ENCODE results near the gene SELENOM.

The SELENOM gene

GRCh38 chr22:31107178-31107893 lies at the start of gene SELENOM:
Gene SELENOM, minus strand, starts transcription at chr22:31107568. Its CDS starts 63 bp downstream, at chr22:31107505.
- peaks cover 0 to 31% (median 7%) of the 10 kb centered on the region in 11 experiments; a peak in 7 of 22 replicates for H3K36me3 ChIP-seq
- H3K9ac ChIP-seq, result peak within 1 kb of the TSS; percentile 60 to 78 (median 74); a peak in 21 of 22 replicates
- H3K4me2 ChIP-seq, result peak within 1 kb of the TSS; percentile 81 to 96 (median 90)
- peaks cover under 1 to 13% (median 7%) of the 10 kb centered on the region in 11 experiments; a peak in 20 of 22 replicates for H3K9me3 ChIP-seq (replicated peaks in 1 of 11)
- H3K4me1 ChIP-seq, result peaks cover 9 to 31% (median 23%) of the 10 kb centered on the region in 10 experiments
- 0 out of 22 replicates have a peak, but pooled peaks cover 0 to 4% (median 0%) of the 10 kb centered on the region in 11 experiments for H3K27me3 ChIP-seq
- peak within 1 kb of the TSS; percentile 52 to 70 (median 59) for H3K4me3 ChIP-seq
- no peak for TF ChIP-seq Cebpa-rat (IDR thresholded peaks at IDR 0.05)
- H3K27ac ChIP-seq, result peak within 1 kb of the TSS in 10 of 11 experiments; percentile 38 to 74 (median 54); a peak in 13 of 22 replicates
- peaks cover 0 to 15% (median 0%) of the 10 kb centered on the region in 11 experiments; a peak in 4 of 22 replicates for H4K20me1 ChIP-seq

GRCh38 chr22:31155422-31155821 lies 48.1 kb upstream of the SELENOM start:
- no peak for TF ChIP-seq Cebpa-rat (IDR thresholded peaks at IDR 0.05)
- Histone ChIP-seq H3K27me3 (no peaks in the 10 kb centered on the region), H3K27ac (no peak overlapping the region), H3K9me3 (replicated peaks in 1 of 11) (no peaks in the 10 kb centered on the region), H3K4me3 (no peak overlapping the region), H3K4me2 (no peak overlapping the region), H3K36me3 (no peaks in the 10 kb centered on the region), H3K4me1 (peaks cover 0 to 9% (median under 1%) of the 10 kb centered on the region in 10 experiments; a peak in 8 of 20 replicates), H4K20me1 (no peaks in the 10 kb centered on the region; a peak in 1 of 22 replicates), H3K9ac (no peak overlapping the region)

GRCh38 chr22:31154975-31155374 lies 47.6 kb upstream of the SELENOM start:
- TF ChIP-seq Cebpa-rat (IDR thresholded peaks at IDR 0.05), result no peak
- Histone ChIP-seq H3K9me3 (replicated peaks in 1 of 11) (no peaks in the 10 kb centered on the region), H3K27me3 (no peaks in the 10 kb centered on the region), H3K4me1 (peaks cover 0 to 9% (median 0%) of the 10 kb centered on the region in 10 experiments; a peak in 2 of 20 replicates), H3K4me3 (no peak overlapping the region), H4K20me1 (no peaks in the 10 kb centered on the region), H3K27ac (no peak overlapping the region), H3K4me2 (no peak overlapping the region), H3K36me3 (no peaks in the 10 kb centered on the region), H3K9ac (no peak overlapping the region)

DNA sequence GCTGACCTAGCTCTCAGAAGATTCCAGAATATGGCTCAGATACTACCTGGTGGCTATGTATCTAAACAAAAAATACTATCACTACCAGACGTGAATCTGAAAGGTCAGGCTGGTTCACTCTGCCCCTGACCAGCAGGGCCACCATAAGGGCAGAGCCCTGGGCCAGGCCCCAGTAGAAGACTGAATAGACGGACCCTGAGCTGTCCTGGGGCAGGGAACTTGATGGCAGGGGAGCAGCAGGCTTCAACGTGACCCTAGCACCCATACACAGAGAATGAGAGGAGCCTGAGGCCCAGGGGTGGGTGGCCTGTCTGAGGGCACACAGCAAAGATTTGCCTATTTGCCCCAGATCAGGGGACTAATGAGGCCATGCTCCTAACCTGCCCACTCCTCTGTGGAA lies 46.0 kb upstream of the SELENOM start:
- Histone ChIP-seq H3K4me1 (peaks cover 0 to 3% (median 0%) of the 10 kb centered on the region in 10 experiments; a peak in 1 of 20 replicates), H4K20me1 (no peaks in the 10 kb centered on the region), H3K9me3 (replicated peaks in 1 of 11) (no peaks in the 10 kb centered on the region), H3K9ac (peak overlapping the region in 1 of 11 experiments; percentile 22; a peak in 1 of 22 replicates), H3K27ac (no peak overlapping the region), H3K4me3 (no peak overlapping the region), H3K4me2 (no peak overlapping the region), H3K36me3 (no peaks in the 10 kb centered on the region), H3K27me3 (no peaks in the 10 kb centered on the region)
- TF ChIP-seq Cebpa-rat (IDR thresholded peaks at IDR 0.05), result no peak

DNA sequence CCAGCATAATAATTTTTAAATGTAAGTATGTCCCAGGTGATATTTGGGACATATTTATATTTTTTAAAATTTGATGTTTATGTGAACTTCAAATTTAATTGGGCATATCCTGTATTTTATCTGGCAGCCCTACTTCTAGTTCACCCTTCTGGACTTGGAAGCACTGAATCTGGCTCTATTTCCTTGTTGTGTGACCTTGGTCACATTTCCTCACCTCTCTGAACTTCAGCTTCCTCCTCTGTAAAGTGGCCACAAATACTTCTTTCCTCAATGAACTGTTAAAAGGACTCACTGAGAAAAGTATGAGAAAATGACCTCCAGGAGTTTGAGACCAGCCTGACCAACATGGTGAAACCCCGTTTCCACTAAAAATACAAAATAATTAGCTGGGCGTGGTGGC lies 44.5 kb upstream of the SELENOM start:
- H3K4me3 ChIP-seq, result no peak overlapping the region
- no peaks in the 10 kb centered on the region for H3K27me3 ChIP-seq
- H3K36me3 ChIP-seq, result no peaks in the 10 kb centered on the region

GRCh38 chr22:31150615-31151014 lies 43.2 kb upstream of the SELENOM start:
- peaks cover 13 to 18% (median 16%) of the 10 kb centered on the region in 11 experiments for H3K9me3 ChIP-seq (replicated peaks in 1 of 11)
- H3K27me3 ChIP-seq, result no peaks in the 10 kb centered on the region
- peaks cover 0 to 3% (median 0%) of the 10 kb centered on the region in 10 experiments; a peak in 1 of 20 replicates for H3K4me1 ChIP-seq
- H3K4me3 ChIP-seq, result no peak overlapping the region
- H4K20me1 ChIP-seq, result no peaks in the 10 kb centered on the region
- H3K4me2 ChIP-seq, result no peak overlapping the region
- H3K9ac ChIP-seq, result no peak overlapping the region
- no peak overlapping the region for H3K27ac ChIP-seq
- no peaks in the 10 kb centered on the region for H3K36me3 ChIP-seq
- TF ChIP-seq Cebpa-rat (IDR thresholded peaks at IDR 0.05), result no peak

More for the DNA sequence above, 44.5 kb upstream of the SELENOM start:
- H3K4me2 ChIP-seq, result no peak overlapping the region
- no peaks in the 10 kb centered on the region for H4K20me1 ChIP-seq
- H3K27ac ChIP-seq, result no peak overlapping the region
- H3K9me3 ChIP-seq (replicated peaks in 1 of 11), result peaks cover 8 to 11% (median 10%) of the 10 kb centered on the region in 11 experiments
- peak overlapping the region in 1 of 11 experiments; percentile 43; a peak in 1 of 22 replicates for H3K9ac ChIP-seq
- TF ChIP-seq Cebpa-rat (IDR thresholded peaks at IDR 0.05), result no peak
- peaks cover 0 to 3% (median 0%) of the 10 kb centered on the region in 10 experiments; a peak in 1 of 20 replicates for H3K4me1 ChIP-seq

DNA sequence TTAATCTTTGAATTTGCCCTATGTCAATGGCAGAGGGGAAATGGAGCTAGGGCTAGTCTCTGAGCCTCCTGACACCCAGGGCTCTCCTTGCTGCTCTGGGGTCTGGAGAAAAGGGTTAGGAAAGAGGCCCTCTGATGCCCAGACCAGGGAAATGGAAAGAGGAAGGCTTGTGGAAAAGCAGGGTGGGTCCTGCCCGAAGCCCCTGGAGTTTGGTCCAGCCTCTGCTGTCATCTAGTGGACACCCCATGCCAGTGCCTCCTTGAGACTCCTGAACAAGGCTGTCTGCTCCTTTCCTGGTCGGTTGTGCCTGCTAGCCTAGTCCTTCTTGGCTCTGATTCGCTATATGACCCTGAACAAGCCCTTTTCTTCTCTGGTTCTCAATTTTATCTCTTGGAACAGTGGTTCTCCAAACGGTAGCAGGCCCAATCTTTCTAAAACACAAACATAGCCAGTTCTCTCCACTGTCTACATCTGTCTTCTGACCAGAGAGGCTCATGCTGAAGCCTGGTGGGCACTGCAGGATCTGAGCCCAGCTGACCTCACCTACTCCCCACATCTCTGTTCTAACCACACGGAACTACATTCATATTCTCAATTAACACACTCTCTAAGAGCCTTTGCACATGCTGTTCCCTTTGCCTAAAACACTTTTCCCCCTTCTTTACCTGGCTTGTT lies 41.7 kb upstream of the SELENOM start:
- Histone ChIP-seq H3K9ac (peak overlapping the region in 1 of 11 experiments; percentile 15; a peak in 1 of 22 replicates), H3K4me1 (peaks cover 0 to 3% (median 0%) of the 10 kb centered on the region in 10 experiments; a peak in 1 of 20 replicates), H3K4me2 (no peak overlapping the region)

DNA sequence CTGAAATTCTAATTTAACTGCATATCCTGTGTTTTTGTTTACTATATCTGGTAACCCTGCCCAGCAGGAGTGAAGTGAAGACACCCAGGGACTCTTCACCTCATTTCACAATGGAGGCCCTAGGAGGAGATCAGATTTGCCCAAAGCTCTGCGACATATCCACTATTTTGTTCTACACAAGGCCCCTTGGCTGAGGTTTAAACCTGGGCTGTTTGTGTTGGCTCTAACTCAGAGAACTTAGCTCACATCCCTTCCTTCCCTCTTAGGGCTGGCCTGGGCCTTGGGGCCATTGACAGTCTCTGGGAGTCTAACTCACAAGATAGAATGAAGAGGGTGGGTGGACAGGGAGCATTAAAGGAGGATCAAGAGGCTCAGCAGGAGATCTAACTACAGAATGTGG lies 41.1 kb upstream of the SELENOM start:
- H3K27me3 ChIP-seq, result no peaks in the 10 kb centered on the region
- no peak overlapping the region for H3K4me3 ChIP-seq
- no peaks in the 10 kb centered on the region for H3K36me3 ChIP-seq
- H3K9ac ChIP-seq, result no peak overlapping the region
- no peak for TF ChIP-seq Cebpa-rat (IDR thresholded peaks at IDR 0.05)
- no peak overlapping the region for H3K4me2 ChIP-seq
- peaks cover 0 to 3% (median 0%) of the 10 kb centered on the region in 10 experiments; a peak in 1 of 20 replicates for H3K4me1 ChIP-seq
- H4K20me1 ChIP-seq, result no peaks in the 10 kb centered on the region
- H3K27ac ChIP-seq, result no peak overlapping the region
- H3K9me3 ChIP-seq (replicated peaks in 1 of 11), result peaks cover 13 to 31% (median 23%) of the 10 kb centered on the region in 11 experiments

More for the DNA sequence above, 41.7 kb upstream of the SELENOM start:
- Histone ChIP-seq H3K9me3 (replicated peaks in 1 of 11) (peaks cover 13 to 31% (median 23%) of the 10 kb centered on the region in 11 experiments), H3K27ac (no peak overlapping the region; a peak in 1 of 22 replicates), H3K27me3 (no peaks in the 10 kb centered on the region), H3K36me3 (no peaks in the 10 kb centered on the region), H4K20me1 (no peaks in the 10 kb centered on the region), H3K4me3 (no peak overlapping the region)
- no peak for TF ChIP-seq Cebpa-rat (IDR thresholded peaks at IDR 0.05)

- H3K4me2 ChIP-seq, result no peak overlapping the region
- H3K27me3 ChIP-seq, result no peaks in the 10 kb centered on the region
- H4K20me1 ChIP-seq, result no peaks in the 10 kb centered on the region; a peak in 1 of 22 replicates
- H3K36me3 ChIP-seq, result no peaks in the 10 kb centered on the region
- TF ChIP-seq Cebpa-rat (IDR thresholded peaks at IDR 0.05), result no peak
- H3K4me1 ChIP-seq, result peaks cover 0 to 3% (median 0%) of the 10 kb centered on the region in 10 experiments; a peak in 1 of 20 replicates
- peaks cover 13 to 31% (median 23%) of the 10 kb centered on the region in 11 experiments for H3K9me3 ChIP-seq (replicated peaks in 1 of 11)
- no peak overlapping the region for H3K4me3 ChIP-seq
- H3K27ac ChIP-seq, result no peak overlapping the region
- H3K9ac ChIP-seq, result no peak overlapping the region
Measured at GRCh38 chr22:31144223-31144622, 36.9 kb upstream of the SELENOM start.
